Stomach smooth muscle (tissue), 2 donors: Measurements from ENCODE around the gene RFX3.

Source experiments
- H3K27ac ChIP-seq: one replicate; pipeline ENCODE4 v1.7.0; 2013; ENCODE audit warnings: mild to moderate bottlenecking, low read length, inconsistent platforms
- H3K27me3 ChIP-seq, 2 donors: one replicate each; pipeline ENCODE4 v1.7.0; 2013; ENCODE audit warnings: low read length in 2 of 2; ENCODE audit not compliant: insufficient read depth in 2 of 2, control insufficient read depth in 1 of 2
- H3K36me3 ChIP-seq, 2 donors: one replicate each; pipeline ENCODE4 v1.7.0; 2013; ENCODE audit warnings: low read length in 2 of 2; ENCODE audit not compliant: control insufficient read depth in 2 of 2, insufficient read depth in 2 of 2
- H3K4me1 ChIP-seq: one replicate; pipeline ENCODE4 v1.7.0; 2013; ENCODE audit warnings: low read length; ENCODE audit not compliant: control insufficient read depth, insufficient read depth
- H3K4me3 ChIP-seq, 2 donors: one replicate each; pipeline ENCODE4 v1.7.0; 2013; ENCODE audit warnings: low read length in 2 of 2
- H3K9ac ChIP-seq, 2 donors: one replicate each; pipeline ENCODE4 v1.7.0; 2013; ENCODE audit warnings: low read length in 2 of 2, mild to moderate bottlenecking in 1 of 2
- H3K9me3 ChIP-seq, 2 donors: one replicate each; pipeline ENCODE4 v1.7.0; 2013; ENCODE audit warnings: low read length in 2 of 2; ENCODE audit not compliant: control insufficient read depth in 2 of 2
- donor health status: healthy.
- donor health status: Pancreatic carcinoma.

Gene RFX3

GRCh38 chr9:3224931-3225330 lies 300.9 kb downstream of the RFX3 start:
- Histone ChIP-seq H3K27me3 (no peaks in the 10 kb centered on the region), H3K9ac (no peak overlapping the region), H3K27ac (no peak overlapping the region), H3K4me3 (no peak overlapping the region), H3K36me3 (no peaks in the 10 kb centered on the region), H3K9me3 (no peaks in the 10 kb centered on the region), H3K4me1 (no peaks in the 10 kb centered on the region)

GRCh38 chr9:3215658-3216057 lies 310.1 kb downstream of the RFX3 start:
- Histone ChIP-seq H3K36me3 (no peaks in the 10 kb centered on the region), H3K9ac (no peak overlapping the region), H3K9me3 (no peaks in the 10 kb centered on the region), H3K27me3 (no peaks in the 10 kb centered on the region), H3K4me3 (no peak overlapping the region), H3K27ac (no peak overlapping the region), H3K4me1 (no peaks in the 10 kb centered on the region)

- Histone ChIP-seq H3K27ac (no peak overlapping the region), H3K36me3 (no peaks in the 10 kb centered on the region), H3K9ac (no peak overlapping the region), H3K4me1 (no peaks in the 10 kb centered on the region), H3K9me3 (no peaks in the 10 kb centered on the region), H3K4me3 (no peak overlapping the region), H3K27me3 (no peaks in the 10 kb centered on the region)
Observed at GRCh38 chr9:3214741-3215140, 311.1 kb downstream of the RFX3 start.

- Histone ChIP-seq H3K9ac (no peak overlapping the region), H3K4me1 (no peaks in the 10 kb centered on the region), H3K4me3 (no peak overlapping the region), H3K9me3 (no peaks in the 10 kb centered on the region), H3K27ac (no peak overlapping the region), H3K36me3 (no peaks in the 10 kb centered on the region), H3K27me3 (no peaks in the 10 kb centered on the region)
Observed at GRCh38 chr9:3205421-3206095, 320.2 kb downstream of the RFX3 start.

- no peak overlapping the region for H3K27ac ChIP-seq
- H3K27me3 ChIP-seq, result no peaks in the 10 kb centered on the region
- no peaks in the 10 kb centered on the region for H3K36me3 ChIP-seq
Observed at GRCh38 chr9:3200331-3200774, 325.4 kb downstream of the RFX3 start.

GRCh38 chr9:3193791-3194190 lies 332.0 kb downstream of the RFX3 start:
- peaks cover 0 to 2% of the 10 kb centered on the region in 2 donors for H3K27me3 ChIP-seq
- H3K4me3 ChIP-seq, result no peak overlapping the region
- H3K9me3 ChIP-seq, result no peaks in the 10 kb centered on the region
- H3K4me1 ChIP-seq, result no peaks in the 10 kb centered on the region
- H3K9ac ChIP-seq, result no peak overlapping the region
- H3K27ac ChIP-seq, result no peak overlapping the region
- no peaks in the 10 kb centered on the region for H3K36me3 ChIP-seq

More at GRCh38 chr9:3200331-3200774, 325.4 kb downstream of the RFX3 start:
- Histone ChIP-seq H3K4me3 (no peak overlapping the region), H3K4me1 (no peaks in the 10 kb centered on the region), H3K9ac (no peak overlapping the region), H3K9me3 (no peaks in the 10 kb centered on the region)

GRCh38 chr9:3191715-3192114 lies 334.1 kb downstream of the RFX3 start:
- Histone ChIP-seq H3K4me3 (no peak overlapping the region), H3K9me3 (no peaks in the 10 kb centered on the region), H3K27ac (no peak overlapping the region), H3K27me3 (peaks cover 0 to 3% of the 10 kb centered on the region in 2 donors), H3K4me1 (no peaks in the 10 kb centered on the region), H3K36me3 (no peaks in the 10 kb centered on the region), H3K9ac (no peak overlapping the region)

- Histone ChIP-seq H3K27me3 (peaks cover 0 to 5% of the 10 kb centered on the region in 2 donors), H3K9ac (no peak overlapping the region), H3K27ac (no peak overlapping the region), H3K4me3 (no peak overlapping the region), H3K36me3 (no peaks in the 10 kb centered on the region), H3K4me1 (no peaks in the 10 kb centered on the region), H3K9me3 (no peaks in the 10 kb centered on the region)
Observed at GRCh38 chr9:3189113-3189861, 336.5 kb downstream of the RFX3 start.

- Histone ChIP-seq H3K9ac (no peak overlapping the region), H3K36me3 (no peaks in the 10 kb centered on the region), H3K27ac (no peak overlapping the region), H3K9me3 (no peaks in the 10 kb centered on the region), H3K27me3 (peaks cover 0 to 4% of the 10 kb centered on the region in 2 donors), H3K4me1 (no peaks in the 10 kb centered on the region), H3K4me3 (no peak overlapping the region)
Observed at GRCh38 chr9:3186751-3187150, 339.1 kb downstream of the RFX3 start.

- H3K27ac ChIP-seq, result no peak overlapping the region
- no peaks in the 10 kb centered on the region for H3K36me3 ChIP-seq
- peak overlapping the region; percentile 70 to 79 for H3K4me3 ChIP-seq
- H3K27me3 ChIP-seq, result peaks cover 0 to 10% of the 10 kb centered on the region in 2 donors
- peaks cover 13% of the 10 kb centered on the region for H3K4me1 ChIP-seq
- no peaks in the 10 kb centered on the region for H3K9me3 ChIP-seq
- peak overlapping the region in 1 of 2 donors; percentile 20 for H3K9ac ChIP-seq
Observed at GRCh38 chr9:3181049-3181953, 344.5 kb downstream of the RFX3 start.
